G401 (cell line): Measurements from ENCODE around the gene PLXDC2. TPM values are rescaled to one million over a fixed set of nuclear protein-coding genes. Genes with fewer than 3 reads are reported as not detected.

Experiments
- DNase-seq: peaks from one replicate; pipeline ENCODE4 v3.0.0-alpha.2; 2015; ENCODE audit warnings: low spot score
- in situ Hi-C: cut with HindIII; loops from 2 replicates; pipeline ENCODE4 v1.10.0; 2016; ENCODE audit warnings: low sequenced_read_pairs, mixed read lengths
- total RNA-seq: library from RNA; depleted of rRNA; stranded (reverse); fragments of >200 nt; shearing (Covaris generic); gene quantifications from 2 replicates; pipeline ENCODE4 v1.2.3, GENCODE V29; 2014

The PLXDC2 gene
- total RNA-seq, 1 experiment from 2014 or later = not detected

DNA sequence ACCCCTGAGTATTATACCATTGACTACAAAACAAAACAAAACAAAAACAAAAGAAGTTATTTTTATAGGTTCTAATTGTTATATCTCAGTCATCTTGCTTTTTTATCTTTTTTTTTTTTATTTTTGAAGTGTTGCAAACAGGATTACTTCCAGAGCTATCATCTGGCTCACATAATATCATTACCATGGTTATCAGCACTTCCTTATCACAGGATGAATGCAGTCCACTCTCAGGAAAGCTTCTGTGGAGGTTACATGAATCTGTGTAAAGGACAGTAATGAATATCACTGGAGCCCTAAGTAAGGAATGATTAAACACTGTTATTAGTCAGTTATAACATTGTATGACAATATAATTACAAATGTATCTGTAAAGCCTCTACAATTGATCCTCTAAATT is 451.5 kb downstream of the PLXDC2 start:
- in situ Hi-C loops = no loop called here
- DNase-seq = no peak

DNA sequence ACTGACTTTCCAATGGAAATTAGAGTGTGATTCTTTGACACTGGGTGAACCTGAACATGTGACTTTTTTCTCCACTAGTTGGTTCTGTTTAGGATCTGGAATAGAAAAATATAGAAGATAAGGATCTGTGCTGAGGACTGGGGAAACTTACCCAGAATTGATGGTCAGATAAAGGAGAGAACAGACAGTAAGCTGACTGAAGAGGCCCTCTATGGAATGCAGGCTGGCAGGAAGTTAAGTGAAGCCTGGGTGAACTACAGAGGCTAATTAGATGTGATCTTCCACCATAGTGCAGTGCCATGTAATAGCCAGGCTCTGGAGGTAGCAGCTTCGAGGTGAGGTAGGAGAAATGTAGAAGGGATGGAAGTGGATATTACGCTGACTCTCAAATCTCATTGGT is 455.3 kb downstream of the PLXDC2 start:
- in situ Hi-C loops = no loop called here
- no peak for DNase-seq

DNA sequence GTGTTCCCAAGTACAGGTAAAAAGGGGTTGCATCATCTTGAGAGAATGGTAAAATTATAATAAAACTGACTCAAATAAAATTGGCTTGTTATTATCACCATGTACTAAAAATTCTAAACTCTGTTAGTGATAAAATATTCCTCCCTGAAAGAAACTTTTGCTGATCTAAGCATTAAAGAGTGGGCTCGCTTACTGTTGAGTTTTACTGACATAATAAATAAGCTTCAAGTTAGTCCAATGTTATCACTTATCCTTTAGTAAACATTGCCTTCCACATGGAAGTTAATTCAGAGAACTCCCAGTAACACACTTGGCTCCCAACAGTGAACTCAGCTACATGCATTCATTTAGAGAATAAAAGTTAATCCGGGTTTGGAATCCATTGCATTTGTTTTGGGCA is 456.4 kb downstream of the PLXDC2 start:
- in situ Hi-C loops = no loop called here

DNA sequence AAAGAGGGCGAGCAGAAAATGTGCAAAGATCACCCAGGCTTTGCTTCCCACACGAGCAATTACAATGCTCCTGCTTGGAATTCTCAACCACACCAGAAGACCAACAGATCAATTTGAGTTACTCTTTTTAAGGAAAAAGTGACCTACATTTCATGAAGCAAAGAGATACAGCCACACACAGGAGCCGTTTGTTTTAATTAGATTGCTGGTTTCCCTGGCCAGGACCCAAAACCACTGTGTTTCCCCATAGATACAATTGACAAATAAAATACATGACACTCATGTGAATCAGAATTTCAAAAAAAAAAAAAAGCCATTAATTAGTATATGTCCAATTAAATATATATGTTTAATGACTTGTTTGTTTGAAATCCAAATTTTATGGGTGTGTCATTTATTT is 458.3 kb downstream of the PLXDC2 start:
- DNase-seq = no peak
- in situ Hi-C loops = no loop called here

More for the DNA sequence above, 456.4 kb downstream of the PLXDC2 start:
- no peak for DNase-seq

DNA sequence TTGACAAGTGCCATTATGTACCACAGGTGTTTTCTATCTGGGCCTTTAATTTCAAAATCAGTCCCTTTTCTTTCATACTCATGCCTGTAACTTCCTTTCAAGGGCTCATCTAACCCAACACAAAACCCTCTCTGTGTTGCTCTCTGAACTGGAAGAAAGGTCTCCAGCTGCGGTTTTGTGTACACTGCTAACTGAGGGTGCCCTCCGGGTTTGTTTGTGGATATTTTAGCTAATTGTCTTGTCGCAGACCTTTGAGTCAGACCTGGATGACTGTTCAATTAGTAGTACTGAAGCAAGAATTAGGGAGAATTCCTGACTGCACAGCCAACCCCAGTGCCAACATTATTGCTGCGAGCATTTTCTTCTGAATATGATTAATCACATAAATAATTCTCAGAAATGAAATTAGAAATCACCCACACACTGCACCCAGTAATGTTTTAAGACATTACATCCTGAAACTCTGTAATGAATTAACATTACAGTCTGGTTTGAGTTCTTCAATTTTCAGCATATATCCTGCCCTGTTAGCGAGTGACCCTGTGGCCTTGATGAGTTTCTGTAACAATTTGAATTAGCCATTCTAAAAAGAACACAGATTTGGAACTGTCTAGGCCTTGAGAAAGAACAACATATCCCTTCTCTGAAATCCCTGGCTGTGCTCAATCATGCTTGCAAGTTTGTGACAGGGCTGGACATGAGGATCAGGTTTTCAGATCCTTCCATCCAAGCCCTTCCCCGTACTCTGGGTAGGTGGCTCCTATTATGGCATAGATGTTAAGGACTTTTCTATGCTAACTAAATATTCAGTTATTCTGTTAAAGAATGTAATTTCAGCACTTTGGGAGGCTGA is 460.1 kb downstream of the PLXDC2 start:
- no peak for DNase-seq
- in situ Hi-C loops = no loop called here

DNA sequence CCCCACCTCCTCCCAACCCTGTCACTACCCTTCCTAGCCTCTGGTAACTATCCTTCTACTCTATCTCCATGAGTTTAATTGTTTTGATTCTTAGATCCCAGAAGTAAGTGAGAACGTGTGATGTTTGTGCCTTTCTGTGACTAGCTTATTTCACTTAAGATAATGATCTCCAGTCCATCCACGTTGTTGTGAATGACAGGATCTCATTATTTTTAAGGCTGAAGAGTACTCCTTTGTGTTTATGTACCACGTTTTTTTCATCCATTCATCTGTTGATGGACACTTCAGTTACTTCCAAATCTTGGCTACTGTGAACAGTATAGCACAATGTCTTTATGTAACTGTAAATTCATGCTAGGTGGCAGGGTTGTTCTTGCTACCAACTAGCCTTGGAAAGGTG is 461.6 kb downstream of the PLXDC2 start:
- in situ Hi-C loops = no loop called here
- DNase-seq = no peak

DNA sequence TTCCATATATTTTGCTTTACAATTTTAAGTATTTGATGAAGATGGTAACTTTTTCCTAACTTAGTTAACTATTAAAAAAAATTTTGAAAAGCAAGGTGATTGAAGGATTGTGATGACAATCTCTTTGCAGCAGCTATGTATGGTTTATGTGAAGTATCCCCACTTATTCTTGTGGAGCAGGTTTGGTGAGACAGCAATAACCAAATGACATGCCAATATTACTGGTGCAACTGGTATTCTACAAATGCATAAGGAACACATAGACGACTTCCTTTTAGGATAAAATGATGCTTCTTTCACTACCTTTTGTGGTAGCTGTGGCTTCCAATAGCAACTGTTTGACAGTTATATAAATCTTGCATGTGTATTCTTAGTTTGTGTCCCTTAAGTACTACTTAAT is 465.3 kb downstream of the PLXDC2 start:
- no peak for DNase-seq
- in situ Hi-C loops = no loop called here

DNA sequence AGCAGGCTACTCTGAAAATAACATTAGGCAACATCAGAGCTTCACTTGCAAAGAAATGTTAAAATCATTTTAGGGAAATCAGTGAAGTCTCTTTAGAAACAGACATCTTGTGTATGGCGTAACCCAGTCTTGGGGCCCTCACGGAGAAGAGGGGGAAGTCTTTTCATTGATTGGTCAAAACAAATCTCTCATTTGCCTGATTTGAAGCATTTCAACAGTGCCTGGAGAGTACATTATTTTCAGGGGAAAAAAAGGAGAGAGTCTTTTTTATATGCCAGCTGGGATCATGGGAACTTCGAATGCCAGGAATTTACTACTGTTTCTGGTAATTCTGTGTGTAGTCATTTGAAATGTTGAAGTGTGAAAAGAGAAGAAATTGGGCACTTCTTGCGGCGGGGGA is 471.4 kb downstream of the PLXDC2 start:
- in situ Hi-C loops = no loop called here
- DNase-seq = no peak

DNA sequence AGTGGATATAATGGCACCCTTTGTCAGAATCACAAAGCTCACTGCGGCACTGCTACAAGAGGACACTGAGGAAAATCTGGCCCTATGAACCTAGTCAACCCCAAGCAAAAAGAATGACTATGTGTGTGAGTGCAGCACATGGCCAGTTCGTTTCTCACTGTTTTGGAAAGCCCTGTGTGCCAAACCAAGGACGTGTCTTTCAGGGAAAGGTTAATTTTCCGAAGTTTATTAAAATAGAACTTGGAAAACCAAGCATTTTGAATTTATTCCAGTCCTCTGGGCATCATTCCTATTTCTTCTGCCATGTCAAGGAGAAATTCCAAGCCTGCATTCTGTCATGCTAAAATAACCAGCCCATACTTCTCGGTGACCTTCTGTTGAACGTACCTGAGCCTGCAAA is 471.8 kb downstream of the PLXDC2 start:
- peak; percentile 2 for DNase-seq
- in situ Hi-C loops = no loop called here

DNA sequence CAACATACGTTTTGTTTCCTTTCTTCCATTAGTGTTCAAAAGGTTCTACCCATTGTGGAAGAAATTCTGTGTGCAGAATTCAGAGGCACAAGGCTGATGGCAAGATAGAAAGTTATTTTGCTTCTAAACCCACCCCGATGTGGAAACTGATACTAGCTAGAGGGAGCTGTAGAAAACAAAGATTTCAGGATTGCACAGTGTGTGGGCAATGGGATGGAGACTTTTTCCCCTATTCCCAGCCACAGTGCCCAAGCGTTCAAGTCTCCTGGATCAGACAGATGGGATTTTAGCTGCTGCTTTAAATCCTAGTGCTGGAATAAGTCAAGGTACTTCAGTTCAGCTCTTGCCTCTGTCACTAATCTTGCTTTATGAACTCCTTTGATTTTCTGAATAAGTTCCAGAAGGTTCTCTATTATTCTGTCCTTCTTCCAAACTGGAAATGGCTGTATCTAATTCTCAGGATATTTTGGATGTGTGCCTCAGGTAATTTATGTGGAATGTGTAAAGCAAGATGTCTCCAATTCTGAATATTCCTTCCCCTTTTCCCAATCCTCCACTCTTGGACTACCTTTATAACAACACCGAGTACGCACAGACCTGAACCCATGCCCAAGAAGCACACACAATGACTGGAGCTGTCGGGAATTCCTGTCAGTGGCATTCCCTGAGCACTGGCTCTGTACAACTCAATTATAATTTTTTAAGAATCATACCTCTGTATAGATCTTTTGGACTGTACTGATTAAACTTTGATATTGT is 473.0 kb downstream of the PLXDC2 start:
- DNase-seq = no peak
- in situ Hi-C loops = no loop called here

DNA sequence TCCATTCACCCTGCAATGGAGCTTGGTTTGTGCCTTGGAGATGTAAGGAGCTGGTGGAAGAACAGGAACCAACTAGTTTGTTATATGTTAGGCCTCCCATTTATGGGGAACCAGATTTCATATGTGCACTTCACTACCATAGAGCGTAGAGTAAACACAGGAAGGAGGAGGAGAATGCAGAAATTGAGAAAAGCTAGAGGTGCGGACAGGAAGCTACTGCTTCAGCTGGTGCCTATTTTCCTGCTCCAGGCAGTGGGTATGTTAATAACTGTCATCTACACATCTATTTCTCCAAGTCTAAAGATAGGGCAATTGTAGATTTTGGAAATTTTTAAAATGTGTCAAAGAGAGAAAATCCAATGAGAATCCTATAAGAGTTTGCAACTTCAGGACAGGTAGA is 482.2 kb downstream of the PLXDC2 start:
- in situ Hi-C loops = no loop called here
- DNase-seq = no peak

DNA sequence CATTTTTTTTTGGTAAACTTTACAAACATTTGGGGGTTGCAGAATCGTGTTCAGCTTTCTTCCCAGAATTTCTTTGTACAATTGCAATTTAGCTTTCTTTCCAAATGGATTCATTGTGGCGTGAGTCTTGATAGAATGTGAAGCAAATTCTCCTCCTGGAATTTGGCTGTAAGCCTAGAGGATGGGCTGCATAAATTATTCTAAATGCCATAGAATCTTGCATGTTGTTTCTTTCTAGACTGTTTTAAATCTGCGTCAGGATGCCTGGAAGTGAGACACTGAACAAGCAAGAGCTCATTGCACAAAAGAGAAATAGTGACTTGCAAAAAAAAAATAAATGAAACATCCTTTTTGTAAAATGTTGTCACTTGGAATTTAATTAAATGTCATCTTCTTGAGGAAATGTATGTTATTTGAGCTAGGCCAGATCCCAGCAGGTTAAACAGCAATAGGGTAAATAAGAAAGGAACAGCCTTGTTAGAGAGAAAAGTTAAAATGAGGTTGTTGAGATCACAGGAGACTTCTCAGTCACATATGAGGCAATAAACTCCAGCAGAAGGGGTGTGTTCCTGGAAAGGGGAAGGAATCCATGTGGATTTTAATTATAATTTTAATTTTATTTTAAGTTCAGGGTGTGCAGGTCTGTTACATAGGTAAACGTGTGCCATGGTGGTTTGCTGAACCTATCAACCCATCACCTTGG is 483.0 kb downstream of the PLXDC2 start:
- in situ Hi-C loops = no loop called here
- no peak for DNase-seq

DNA sequence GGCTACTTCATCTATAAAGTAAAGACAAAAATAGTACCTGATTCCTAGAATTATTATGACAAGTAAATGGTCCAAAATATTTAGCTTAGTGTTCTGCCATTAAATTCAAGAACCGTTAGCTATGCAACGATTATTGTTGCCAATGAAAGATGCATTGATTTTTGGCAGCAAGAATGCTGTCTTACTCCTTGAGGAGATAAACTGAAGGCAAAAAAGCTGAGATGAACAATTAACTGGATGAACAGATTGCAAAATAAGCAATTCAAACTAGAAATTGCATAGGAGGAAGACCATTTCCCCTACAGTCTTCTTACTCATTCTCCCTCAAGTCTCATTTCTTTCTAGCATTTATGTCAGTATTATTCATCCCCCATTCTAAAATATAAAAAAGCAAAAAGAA is 484.5 kb downstream of the PLXDC2 start:
- no peak for DNase-seq
- in situ Hi-C loops = no loop called here

DNA sequence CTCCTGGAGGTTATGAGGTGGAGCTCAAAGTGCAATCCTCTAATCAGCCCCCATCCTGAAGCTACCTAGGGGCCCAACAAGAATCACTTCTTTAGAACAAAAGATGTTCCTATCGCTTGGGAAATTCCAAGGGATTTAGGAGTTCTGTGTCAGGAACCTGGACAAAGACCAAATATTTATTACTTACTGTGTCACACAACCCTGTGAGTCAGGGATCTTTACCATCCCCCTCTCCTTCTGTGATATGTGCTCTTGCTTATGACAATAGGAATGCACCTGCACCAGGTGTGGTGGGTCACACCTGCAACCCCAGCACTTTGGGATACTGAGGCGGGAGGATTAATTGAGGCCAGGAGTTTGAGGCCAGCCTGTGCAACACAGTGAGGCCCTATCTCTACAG is 485.8 kb downstream of the PLXDC2 start:
- in situ Hi-C loops = no loop called here
- no peak for DNase-seq

DNA sequence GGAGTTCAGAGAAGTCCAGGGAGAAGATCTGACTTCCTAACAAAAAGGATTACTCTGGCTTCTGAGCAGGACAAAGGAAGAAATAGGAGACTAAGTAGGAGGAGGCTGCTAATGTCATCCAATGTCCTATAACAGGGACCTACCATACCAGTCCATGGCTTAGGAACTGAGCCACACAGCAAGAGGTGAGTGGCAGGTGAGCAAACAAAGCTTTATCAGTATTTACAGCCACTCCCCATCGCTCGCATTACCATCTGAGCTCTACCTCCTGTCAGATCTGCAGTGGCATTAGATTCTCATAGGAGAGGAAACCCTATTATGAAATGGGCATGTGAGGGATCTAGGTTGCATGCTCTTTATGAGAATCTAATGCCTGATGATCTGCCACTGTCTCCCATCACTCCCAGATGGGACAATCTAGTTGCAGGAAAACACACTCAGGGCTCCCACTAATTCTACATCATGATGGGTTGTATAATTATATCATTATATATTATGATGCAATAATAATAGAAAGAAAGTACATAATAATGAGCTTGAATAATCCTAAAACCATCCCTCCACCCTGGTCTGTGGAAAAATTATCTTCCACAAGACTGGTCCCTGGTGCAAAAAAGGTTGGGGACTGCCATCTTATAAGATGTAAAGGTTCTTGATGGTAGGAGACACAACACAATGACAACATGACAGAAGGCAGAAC is 487.4 kb downstream of the PLXDC2 start:
- in situ Hi-C loops = no loop called here
- DNase-seq = no peak

DNA sequence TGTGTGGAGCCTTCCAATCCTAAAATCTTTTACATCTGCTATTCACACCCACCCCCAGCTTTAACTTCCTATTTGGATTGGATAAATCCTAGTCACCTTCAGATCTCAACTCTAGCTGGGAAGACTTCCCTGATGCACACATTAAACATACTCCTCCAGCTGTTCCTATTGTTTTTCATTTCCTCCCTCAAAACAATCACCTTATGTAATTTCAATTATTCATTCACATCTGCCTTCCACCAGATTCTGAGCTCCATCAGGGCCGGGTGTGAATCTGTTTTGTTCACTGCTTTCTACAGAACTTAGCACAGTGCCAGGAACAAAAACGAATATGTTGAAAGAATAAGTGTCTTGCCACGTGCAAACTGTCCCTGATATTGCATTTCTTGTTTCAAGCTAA is 497.4 kb downstream of the PLXDC2 start:
- in situ Hi-C loops = no loop called here
- no peak for DNase-seq

DNA sequence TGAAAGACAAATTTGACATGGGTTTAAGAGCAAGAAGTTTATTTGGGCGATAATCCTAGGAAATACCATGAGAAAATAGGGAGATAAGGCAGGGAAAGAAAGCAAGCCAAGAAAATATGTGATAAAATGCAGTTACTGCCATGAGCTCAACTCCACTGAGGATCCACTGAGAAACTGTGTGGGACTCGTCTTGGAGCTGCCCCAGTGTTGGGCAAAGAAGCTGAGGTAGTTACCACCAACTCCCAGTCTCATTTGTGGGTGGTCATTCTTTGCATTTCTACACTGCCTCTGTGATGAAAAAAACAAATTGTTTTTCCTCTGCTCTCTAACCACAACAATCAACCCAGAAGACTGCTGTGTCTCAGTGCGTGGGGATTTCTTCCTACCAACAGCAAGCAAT is 498.2 kb downstream of the PLXDC2 start:
- in situ Hi-C loops = no loop called here
- DNase-seq = no peak

DNA sequence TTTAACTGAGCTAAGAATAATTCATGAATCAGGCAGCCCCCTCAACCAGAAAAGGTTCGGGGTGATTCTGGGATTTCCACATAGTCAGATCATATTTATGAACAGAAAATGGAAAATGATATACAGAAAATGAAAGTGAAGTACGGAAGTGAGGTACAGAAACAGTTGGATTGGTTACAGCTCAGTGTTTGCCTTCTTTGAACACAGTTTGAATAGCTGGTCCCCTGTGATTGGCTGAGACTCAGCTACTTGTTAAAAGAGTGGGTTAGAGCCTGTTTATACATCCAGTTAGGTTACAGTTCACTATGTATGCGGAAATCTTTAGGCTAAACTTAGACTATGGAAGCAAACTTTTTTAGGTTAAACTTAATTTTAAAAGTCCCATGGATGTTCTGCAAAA is 511.7 kb downstream of the PLXDC2 start:
- in situ Hi-C loops = no loop called here
- no peak for DNase-seq

DNA sequence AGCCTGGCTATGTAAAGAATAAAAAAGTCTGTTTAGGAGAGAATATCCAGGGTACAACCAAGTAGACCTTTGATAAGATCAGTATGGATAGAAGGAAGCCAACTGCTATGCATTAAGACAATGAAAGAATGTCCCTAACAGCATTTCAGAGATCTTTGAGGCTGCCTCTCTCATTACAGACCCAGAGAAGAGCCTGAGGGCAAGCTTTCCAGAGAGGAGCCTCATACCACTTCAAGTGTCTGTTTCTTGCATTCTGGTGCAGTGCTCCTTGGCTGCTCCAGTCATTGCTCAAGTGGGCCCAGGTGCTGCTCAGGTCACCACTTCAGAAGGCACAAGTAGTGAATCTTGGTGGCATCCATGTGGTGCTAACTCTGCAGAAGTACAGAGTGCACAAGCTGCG is 514.0 kb downstream of the PLXDC2 start:
- in situ Hi-C loops = no loop called here
- DNase-seq = no peak

DNA sequence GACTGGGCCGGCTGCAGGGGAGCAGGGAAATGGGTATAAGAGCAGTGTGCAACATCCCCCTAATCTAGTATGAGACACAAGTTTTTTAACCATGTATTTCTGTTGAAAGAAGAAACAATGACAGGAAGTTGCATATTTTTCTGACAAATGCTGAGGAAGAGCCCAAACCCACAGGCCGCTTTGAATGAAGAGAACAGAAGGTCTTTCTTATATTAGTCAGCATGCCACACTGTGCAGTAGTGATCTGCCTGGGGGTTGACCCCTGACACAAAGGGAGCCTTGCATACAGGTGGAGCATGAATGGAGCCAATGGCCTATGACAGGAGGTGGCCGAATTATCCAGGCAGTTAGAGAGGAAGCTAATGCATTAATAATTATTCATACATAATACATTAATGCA is 518.3 kb downstream of the PLXDC2 start:
- in situ Hi-C loops = no loop called here
- no peak for DNase-seq
